CD4-positive, alpha-beta T cell (primary cell): ENCODE results near the gene MRGPRD. TPM values are rescaled to one million over a fixed set of nuclear protein-coding genes. Genes with fewer than 3 reads are reported as not detected.

Experiments used
- ATAC-seq: fragments of 200-7000 bp; cut with Tn5 transposase; one replicate; pipeline ENCODE4 v1.10.0; 2022; ENCODE audit warnings: mild to moderate bottlenecking; ENCODE audit not compliant: poor library complexity
- CTCF ChIA-PET: fragments of 350-600 bp; sonication (Branson Sonifier 250); formaldehyde crosslinking; loops from one replicate; lab custom pipeline; 2021; ENCODE audit warnings: antibody characterized with exemption, inconsistent platforms; lab: Charles Lee
- POLR2A ChIA-PET: fragments of 350-600 bp; sonication (Branson Sonifier 250); formaldehyde crosslinking; loops from one replicate; lab custom pipeline; 2021; ENCODE audit warnings: antibody characterized with exemption, inconsistent platforms; lab: Charles Lee
- DNase-seq, 14 experiments: peaks; one replicate each; pipeline ENCODE4 v3.0.0-alpha.2; 2013 to 2020; ENCODE audit warnings: mixed read lengths in 2 of 14
- H3K27ac ChIP-seq, 2 donors: one replicate each; pipeline versions ENCODE4 v1.5.1 to v1.7.0; 2013; ENCODE audit warnings: low read length in 2 of 2, low read depth in 1 of 2, mild to moderate bottlenecking in 1 of 2
- H3K27me3 ChIP-seq, 2 experiments: 1 replicate in 1 of 2; 2 replicates in 1 of 2; pipeline versions ENCODE4 v1.6.1 to v1.7.0; 2013; ENCODE audit warnings: low read length in 2 of 2, control low read depth in 1 of 2, mild to moderate bottlenecking in 1 of 2, moderate library complexity in 1 of 2; ENCODE audit not compliant: insufficient read depth in 2 of 2, control insufficient read depth in 1 of 2
- H3K36me3 ChIP-seq: one replicate; pipeline ENCODE4 v1.6.1; 2013; ENCODE audit warnings: low read length, control low read depth; ENCODE audit not compliant: insufficient read depth
- H3K4me1 ChIP-seq: one replicate; pipeline ENCODE4 v1.6.1; 2013; ENCODE audit warnings: low read length, control low read depth; ENCODE audit not compliant: insufficient read depth
- H3K4me3 ChIP-seq: one replicate; pipeline ENCODE4 v1.5.1; 2013; ENCODE audit warnings: mild to moderate bottlenecking, low read length, moderate library complexity
- H3K9me3 ChIP-seq, 2 experiments: 1 replicate in 1 of 2; 2 replicates in 1 of 2; pipeline versions ENCODE4 v1.6.1 to v1.7.0; 2013; ENCODE audit warnings: low read length in 2 of 2, mild to moderate bottlenecking in 2 of 2, control low read depth in 1 of 2, moderate library complexity in 1 of 2; ENCODE audit not compliant: control insufficient read depth in 1 of 2, insufficient read depth in 1 of 2
- H3K27ac Mint-ChIP-seq: one replicate; pipeline ENCODE4 v1.8.0; 2020; ENCODE audit warnings: mixed read lengths
- H3K27me3 Mint-ChIP-seq: one replicate; pipeline ENCODE4 v1.8.0; 2021; ENCODE audit warnings: mixed read lengths
- H3K36me3 Mint-ChIP-seq: one replicate; pipeline ENCODE4 v1.8.0; 2021; ENCODE audit warnings: low read depth, mixed read lengths
- H3K4me1 Mint-ChIP-seq: one replicate; pipeline ENCODE4 v1.8.0; 2021; ENCODE audit warnings: low read depth, mixed read lengths
- H3K4me3 Mint-ChIP-seq: one replicate; pipeline ENCODE4 v1.8.0; 2020; ENCODE audit warnings: mild to moderate bottlenecking, mixed read lengths
- H3K9me3 Mint-ChIP-seq: one replicate; pipeline ENCODE4 v1.8.0; 2020; ENCODE audit warnings: mixed read lengths
- CTCF ChIP-seq: fragments of 200-600 bp; IDR thresholded peaks from one replicate; pipeline ENCODE4 v1.8.0; 2022; ENCODE audit warnings: antibody characterized with exemption, mild to moderate bottlenecking
- intact Hi-C, 2 experiments: fragments of 100-400 bp; cut with DNase I in 1 of 2; cut with micrococcal nuclease in 1 of 2; formaldehyde crosslinking; loops; one replicate each; pipeline versions ENCODE4 v1.15.1 to v1.9.0; 2023 to 2025; cut with DNase I, micrococcal nuclease
- total RNA-seq, 174 experiments: library from RNA in 2 of 174; stranded (reverse) in 2 of 174; gene quantifications; one replicate each; pipeline ENCODE4 v1.2.3 and lab custom pipeline; 2021 to 2026

The MRGPRD gene
- total RNA-seq, 2 experiments from 2014 or later, result not detected

GRCh38 chr11:69008737-69009440 is 28.1 kb upstream of the MRGPRD start:
- intact Hi-C loops, result no loop called here
- Histone ChIP-seq H3K4me1 (peaks cover 18% of the 10 kb centered on the region), H3K9me3 (peaks cover 0 to 13% of the 10 kb centered on the region in 2 experiments), H3K27ac (no peak overlapping the region), H3K36me3 (no peaks in the 10 kb centered on the region), H3K27me3 (peaks cover 36 to 51% of the 10 kb centered on the region in 2 experiments), H3K4me3 (no peak overlapping the region)
- no peaks in the 10 kb centered on the region for H3K9me3 Mint-ChIP-seq
- H3K27me3 Mint-ChIP-seq, result peaks cover 42% of the 10 kb centered on the region
- DNase-seq (no peak), ATAC-seq (no peak)
- H3K27ac Mint-ChIP-seq, result no peak overlapping the region
- peaks cover 5% of the 10 kb centered on the region for H3K4me1 Mint-ChIP-seq
- CTCF ChIA-PET, result no interaction called here
- H3K36me3 Mint-ChIP-seq, result no peaks in the 10 kb centered on the region
- POLR2A ChIA-PET, result no interaction called here
- no peak for TF ChIP-seq CTCF
- H3K4me3 Mint-ChIP-seq, result no peak overlapping the region

GRCh38 chr11:69007975-69008381 is 27.2 kb upstream of the MRGPRD start:
- H3K4me1 ChIP-seq, result peaks cover 12% of the 10 kb centered on the region
- Mint-ChIP-seq H3K27me3 (peaks cover 38% of the 10 kb centered on the region), H3K36me3 (no peaks in the 10 kb centered on the region), H3K4me1 (peaks cover 5% of the 10 kb centered on the region), H3K9me3 (no peaks in the 10 kb centered on the region), H3K4me3 (no peak overlapping the region), H3K27ac (no peak overlapping the region)
- intact Hi-C loops, result no loop called here
- H3K9me3 ChIP-seq, result peaks cover 0 to 13% of the 10 kb centered on the region in 2 experiments
- H3K27ac ChIP-seq, result no peak overlapping the region
- ChIA-PET POLR2A (no interaction called here), CTCF (no interaction called here)
- H3K27me3 ChIP-seq, result peaks cover 29 to 42% of the 10 kb centered on the region in 2 experiments
- no peaks in the 10 kb centered on the region for H3K36me3 ChIP-seq
- no peak overlapping the region for H3K4me3 ChIP-seq
- no peak for TF ChIP-seq CTCF
- ATAC-seq, result no peak
- no peak for DNase-seq

GRCh38 chr11:69006816-69007215 is 26.0 kb upstream of the MRGPRD start:
- Mint-ChIP-seq H3K9me3 (no peaks in the 10 kb centered on the region), H3K27me3 (peaks cover 29% of the 10 kb centered on the region), H3K4me3 (no peak overlapping the region), H3K36me3 (no peaks in the 10 kb centered on the region), H3K27ac (no peak overlapping the region), H3K4me1 (peaks cover 5% of the 10 kb centered on the region)
- CTCF ChIA-PET, result no interaction called here
- Histone ChIP-seq H3K4me1 (peaks cover 9% of the 10 kb centered on the region), H3K4me3 (no peak overlapping the region), H3K27ac (no peak overlapping the region), H3K27me3 (peaks cover 19 to 31% of the 10 kb centered on the region in 2 experiments), H3K9me3 (peaks cover 0 to 13% of the 10 kb centered on the region in 2 experiments), H3K36me3 (no peaks in the 10 kb centered on the region)
- no peak for TF ChIP-seq CTCF
- POLR2A ChIA-PET, result no interaction called here
- ATAC-seq (no peak), DNase-seq (no peak)
- intact Hi-C loops, result no loop called here
